Loucy (cell line): ENCODE measurements around the gene AGBL4.

Source experiments
- CTCF ChIP-seq: fragments of 200-600 bp; sonication (generic); conservative IDR thresholded peaks from 2 replicates; pipeline ENCODE4 v1.5.1; 2014; ENCODE audit warnings: mild to moderate bottlenecking, antibody characterized with exemption, low read length
- EZH2phosphoT487 ChIP-seq: fragments of 200-600 bp; IDR thresholded peaks from 2 replicates; pipeline ENCODE4 v1.6.1; 2018; ENCODE audit warnings: antibody characterized with exemption, mild to moderate bottlenecking, moderate library complexity, borderline replicate concordance

GRCh38 chr1:48831120-48831978 lies 1192.4 kb downstream of the AGBL4 start:
- TF ChIP-seq CTCF (no peak), EZH2phosphoT487 (no peak)
